Neural crest cell (in vitro differentiated cells): Measurements from ENCODE around the gene AFM. TPM values are rescaled to one million over a fixed set of nuclear protein-coding genes. Genes with fewer than 3 reads are reported as not detected.

ENCODE experiments used
- DNase-seq: peaks from one replicate; pipeline ENCODE4 v3.0.0; 2021; ENCODE audit warnings: low read depth, mixed read lengths, low spot score
- H3K27ac Mint-ChIP-seq: one replicate; pipeline ENCODE4 v1.8.0; 2021; ENCODE audit warnings: mild to moderate bottlenecking, mixed read lengths; ENCODE audit not compliant: unreplicated experiment
- H3K27me3 Mint-ChIP-seq: 2 replicates; pipeline ENCODE4 v1.8.0; 2021; ENCODE audit warnings: low read depth, mild to moderate bottlenecking, mixed read lengths
- H3K36me3 Mint-ChIP-seq: 2 replicates; pipeline ENCODE4 v1.8.0; 2021; ENCODE audit warnings: low read depth, mild to moderate bottlenecking, mixed read lengths
- H3K4me1 Mint-ChIP-seq: 2 replicates; pipeline ENCODE4 v1.8.0; 2021; ENCODE audit warnings: mixed read lengths
- H3K4me3 Mint-ChIP-seq: one replicate; pipeline ENCODE4 v1.8.0; 2021; ENCODE audit warnings: mild to moderate bottlenecking, mixed read lengths
- H3K9me3 Mint-ChIP-seq: 2 replicates; pipeline ENCODE4 v1.8.0; 2021; ENCODE audit warnings: mixed read lengths
- CTCF ChIP-seq: fragments of 200-600 bp; sonication (generic); conservative IDR thresholded peaks from 2 replicates; pipeline ENCODE4 v1.5.0; 2021; ENCODE audit warnings: antibody characterized with exemption, mild to moderate bottlenecking
- total RNA-seq: library from RNA; stranded (reverse); gene quantifications from 2 replicates; pipeline ENCODE4 v1.2.1, GENCODE V29; 2021

AFM gene
- total RNA-seq, 1 donor from 2014 or later, result not detected

- TF ChIP-seq CTCF, result no peak
- Mint-ChIP-seq H3K36me3 (peaks cover 7% of the 10 kb centered on the region), H3K4me3 (no peak overlapping the region), H3K9me3 (peaks cover 17% of the 10 kb centered on the region), H3K27ac (no peak overlapping the region), H3K4me1 (peaks cover 5% of the 10 kb centered on the region), H3K27me3 (peaks cover 7% of the 10 kb centered on the region)
- no peak for DNase-seq
Measured at GRCh38 chr4:73470728-73471127, 10.8 kb upstream of the AFM start.

GRCh38 chr4:73477176-73477575 is 4.4 kb upstream of the AFM start:
- no peak for TF ChIP-seq CTCF
- H3K27ac Mint-ChIP-seq, result no peak overlapping the region
- no peak for DNase-seq
- H3K9me3 Mint-ChIP-seq, result peaks cover 11% of the 10 kb centered on the region
- H3K27me3 Mint-ChIP-seq, result peaks cover 3% of the 10 kb centered on the region
- H3K4me3 Mint-ChIP-seq, result no peak overlapping the region
- H3K4me1 Mint-ChIP-seq, result no peaks in the 10 kb centered on the region
- peaks cover 5% of the 10 kb centered on the region for H3K36me3 Mint-ChIP-seq

- Mint-ChIP-seq H3K9me3 (peaks cover 4% of the 10 kb centered on the region), H3K4me3 (no peak overlapping the region), H3K36me3 (peaks cover 5% of the 10 kb centered on the region), H3K27ac (no peak overlapping the region), H3K27me3 (no peaks in the 10 kb centered on the region), H3K4me1 (no peaks in the 10 kb centered on the region)
- TF ChIP-seq CTCF, result no peak
- no peak for DNase-seq
Measured at GRCh38 chr4:73479323-73479722, 2.2 kb upstream of the AFM start.

- Mint-ChIP-seq H3K9me3 (no peaks in the 10 kb centered on the region), H3K27ac (no peak overlapping the region), H3K27me3 (no peaks in the 10 kb centered on the region), H3K4me3 (no peak overlapping the region), H3K36me3 (no peaks in the 10 kb centered on the region), H3K4me1 (no peaks in the 10 kb centered on the region)
- no peak for DNase-seq
- no peak for TF ChIP-seq CTCF
Measured at GRCh38 chr4:73485085-73485484, 3.5 kb downstream of the AFM start.

- Mint-ChIP-seq H3K36me3 (no peaks in the 10 kb centered on the region), H3K4me1 (no peaks in the 10 kb centered on the region), H3K9me3 (no peaks in the 10 kb centered on the region), H3K4me3 (no peak overlapping the region), H3K27ac (no peak overlapping the region), H3K27me3 (no peaks in the 10 kb centered on the region)
- TF ChIP-seq CTCF, result no peak
- DNase-seq, result no peak
Measured at GRCh38 chr4:73485596-73485995, 4.1 kb downstream of the AFM start.

GRCh38 chr4:73486497-73486896 is 5.0 kb downstream of the AFM start:
- no peaks in the 10 kb centered on the region for H3K27me3 Mint-ChIP-seq
- TF ChIP-seq CTCF, result no peak
- H3K36me3 Mint-ChIP-seq, result no peaks in the 10 kb centered on the region
- no peak overlapping the region for H3K4me3 Mint-ChIP-seq
- no peaks in the 10 kb centered on the region for H3K4me1 Mint-ChIP-seq
- no peak for DNase-seq
- H3K27ac Mint-ChIP-seq, result no peak overlapping the region
- H3K9me3 Mint-ChIP-seq, result no peaks in the 10 kb centered on the region
